Nucleus accumbens (tissue), 56 donors: Measurements from ENCODE around the gene PRKAG2.
"Not testable (repeated sequence)": the region's sequence is repeated elsewhere in the genome, so short reads cannot be mapped to it uniquely, and the experiment has no call there.

Experiments used
- DNase-seq, 56 donors: peaks; one replicate each; lab custom pipeline; 2025; lab: John Stamatoyannopoulos, UW

PRKAG2 gene

DNA sequence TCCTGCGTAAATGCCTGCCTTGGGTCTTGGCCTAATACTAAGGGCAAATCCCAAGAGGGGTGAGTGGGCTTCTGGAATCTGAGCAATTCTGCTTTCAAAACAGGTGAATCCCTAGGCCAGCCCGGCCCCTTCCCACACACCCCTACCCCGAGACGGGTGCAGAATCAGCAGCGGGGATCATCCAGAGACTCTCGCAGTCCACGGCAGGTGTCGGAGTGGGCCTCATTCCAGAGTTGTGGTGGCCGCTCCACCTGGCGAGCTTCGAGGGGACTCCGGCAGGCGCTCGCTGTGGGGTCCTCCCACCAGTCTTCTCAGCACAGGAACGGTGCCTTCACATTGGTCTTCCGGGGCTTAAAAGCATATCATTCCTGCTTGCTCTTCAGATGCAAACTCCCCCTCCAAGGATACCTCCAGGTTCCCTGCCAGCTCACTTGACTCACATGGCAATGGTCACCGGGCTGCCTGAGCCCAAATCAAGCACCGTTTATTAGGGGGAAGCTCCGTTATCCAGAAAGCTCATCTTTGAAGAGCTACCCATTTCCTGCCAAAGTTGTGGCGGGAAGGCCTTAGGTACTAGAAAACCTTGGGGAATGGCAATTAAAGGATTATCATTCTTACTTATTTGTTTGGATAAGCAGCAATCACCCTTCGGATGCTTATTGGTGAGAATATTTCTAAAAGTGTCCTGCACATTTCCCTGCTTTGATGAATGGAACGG lies 67.6 kb downstream of the PRKAG2 start:
- DNase-seq: no peak

DNA sequence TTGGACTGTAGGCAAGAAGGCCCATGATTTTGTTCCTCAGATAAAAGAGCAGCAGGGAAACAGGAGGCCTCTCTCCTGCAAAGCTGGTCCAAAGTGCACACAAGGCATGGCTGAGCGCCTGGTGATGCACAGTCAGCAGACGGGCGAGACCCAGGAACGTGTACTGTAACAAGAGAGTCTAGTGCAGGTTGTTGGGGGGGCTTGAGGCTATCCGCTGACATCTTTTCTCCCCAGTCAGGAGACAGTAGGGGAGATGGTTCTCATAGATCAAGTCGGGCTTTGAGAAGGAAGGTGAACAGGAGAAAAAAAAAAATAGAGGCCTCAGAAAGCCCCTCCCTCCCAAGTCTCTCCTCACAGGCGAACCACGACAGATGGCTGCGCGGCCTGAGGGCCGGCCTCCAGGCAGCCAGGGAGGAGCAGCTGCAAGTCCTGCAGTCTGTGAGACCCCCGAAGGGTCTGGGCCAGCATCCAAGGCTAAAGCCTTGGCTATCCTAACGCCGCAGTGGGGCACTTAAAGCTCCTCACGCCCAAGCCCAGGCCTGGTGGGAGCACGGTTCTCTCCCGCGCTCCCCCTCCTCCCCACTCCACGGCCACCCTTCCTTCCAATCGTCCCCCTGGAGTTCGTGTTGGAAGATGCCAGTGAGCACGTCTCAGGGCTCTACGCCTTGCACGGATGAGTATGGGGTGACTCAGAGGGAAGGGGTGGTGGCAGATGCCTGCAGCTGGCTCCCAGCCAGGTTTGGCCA lies 68.3 kb downstream of the PRKAG2 start:
- DNase-seq: peak in 1 of 56 donors; percentile 16

DNA sequence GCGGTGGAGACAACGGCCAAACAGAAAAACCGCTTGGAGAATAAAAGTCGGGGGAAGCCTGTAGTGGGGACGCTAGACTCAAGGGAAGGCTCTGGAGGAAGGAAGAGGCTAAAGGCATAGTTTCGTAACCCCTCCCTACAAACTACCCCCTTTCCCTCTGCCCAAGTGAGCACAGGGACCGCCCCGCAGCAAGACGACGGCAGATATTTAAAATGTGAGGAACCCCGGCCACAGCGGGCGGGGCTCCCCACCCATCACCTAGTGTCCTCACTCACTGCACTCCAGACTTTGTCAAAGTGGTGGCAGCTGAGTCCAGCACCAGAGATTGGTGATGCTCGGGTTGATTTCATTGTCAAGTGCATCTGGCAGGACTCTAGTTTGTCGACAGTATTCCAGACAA lies 69.1 kb downstream of the PRKAG2 start:
- DNase-seq: no peak

DNA sequence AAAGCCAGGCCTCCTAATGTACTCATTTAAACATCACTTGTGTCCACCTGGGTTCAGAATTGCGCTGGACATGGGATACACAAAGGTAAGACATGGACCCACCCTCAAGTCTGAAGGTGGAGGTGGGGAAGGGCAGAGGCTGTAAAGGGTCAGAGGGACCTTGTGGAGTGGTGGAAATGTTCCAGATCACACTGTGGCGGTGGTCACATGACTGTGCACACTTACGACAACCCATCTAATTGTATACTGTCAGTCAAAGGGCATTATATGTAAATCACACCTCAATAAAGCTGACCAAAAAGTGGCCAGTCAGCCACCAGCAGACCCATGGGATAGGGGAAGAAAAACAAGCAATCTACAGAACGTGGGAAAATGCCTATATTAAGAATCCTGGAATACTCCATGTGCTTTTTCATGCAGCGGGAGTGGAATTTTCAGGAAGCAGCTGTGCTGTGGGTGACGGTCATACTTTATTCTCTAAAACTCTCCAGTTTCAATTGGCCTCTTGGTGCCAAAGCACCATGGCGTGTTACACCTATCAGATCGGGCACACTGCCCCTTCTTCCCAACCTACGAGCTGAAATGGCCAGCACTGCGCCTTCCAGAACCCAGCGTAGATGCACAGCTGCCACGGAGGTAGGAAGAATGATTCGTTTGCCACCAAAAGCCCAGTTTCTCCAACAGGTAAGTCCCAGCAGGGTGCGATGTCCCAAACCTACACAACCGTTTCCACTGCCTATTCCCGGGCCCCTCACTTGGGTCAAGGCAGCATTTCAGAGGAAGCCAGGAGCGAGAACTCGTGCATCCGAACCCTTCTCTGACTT lies 69.8 kb downstream of the PRKAG2 start:
- DNase-seq: no peak

DNA sequence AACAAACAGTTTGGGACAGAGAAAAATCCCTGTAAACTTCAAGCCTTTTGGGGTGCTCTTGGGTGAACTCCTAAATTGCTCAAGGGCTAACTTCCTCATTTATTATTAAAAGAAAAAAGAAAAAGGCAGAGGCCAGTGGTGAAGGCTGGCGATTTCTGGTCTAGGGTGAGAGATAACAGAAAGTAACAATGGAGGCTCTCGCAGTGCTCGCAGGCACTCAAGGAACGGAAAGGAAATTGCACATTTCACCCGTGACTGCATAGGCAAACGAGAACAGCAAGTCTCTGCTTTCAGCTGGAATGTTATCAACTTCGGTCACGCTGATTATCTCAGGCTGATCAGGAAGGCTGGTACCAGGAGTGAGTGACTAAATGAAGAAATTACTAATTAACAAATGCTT lies 70.7 kb downstream of the PRKAG2 start:
- no peak for DNase-seq

DNA sequence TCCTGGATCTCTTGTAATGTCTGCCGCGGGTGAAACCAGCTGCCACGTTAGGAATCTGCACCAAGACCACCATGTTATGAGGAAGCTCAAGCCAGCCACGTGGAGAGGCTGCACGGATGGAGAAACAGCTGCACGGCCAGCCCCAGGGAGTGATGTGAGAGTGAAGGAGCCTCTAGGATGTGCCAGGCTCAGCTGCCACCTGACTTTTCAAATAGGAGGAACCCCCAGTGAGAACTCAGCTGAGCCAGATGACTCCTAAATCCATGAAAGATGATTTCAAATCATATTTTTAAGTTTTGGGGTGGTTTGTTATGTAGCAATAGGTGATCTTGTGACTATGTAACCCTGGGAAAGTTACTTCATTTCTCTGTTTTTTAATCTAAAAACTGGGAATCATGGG lies 71.7 kb downstream of the PRKAG2 start:
- DNase-seq: no peak

DNA sequence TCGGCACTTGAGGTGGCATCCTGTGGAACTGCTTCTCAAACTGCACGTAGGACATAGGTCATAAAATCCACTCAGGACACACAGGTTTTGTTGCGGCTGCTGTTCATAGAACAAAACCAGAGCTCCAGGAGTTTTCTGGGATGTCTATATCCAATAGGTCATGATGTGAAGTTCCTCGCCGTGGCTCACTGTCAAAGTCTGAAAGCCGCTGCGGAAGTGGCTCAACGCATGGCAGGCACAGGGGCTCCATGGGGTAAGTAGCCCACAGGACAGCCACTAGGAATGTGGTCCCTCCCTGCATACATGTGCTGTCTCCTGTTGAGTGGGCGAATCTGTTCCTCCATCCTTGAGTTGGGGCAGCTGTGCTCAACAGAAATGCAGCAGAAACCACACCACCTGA lies 72.2 kb downstream of the PRKAG2 start:
- no peak for DNase-seq

DNA sequence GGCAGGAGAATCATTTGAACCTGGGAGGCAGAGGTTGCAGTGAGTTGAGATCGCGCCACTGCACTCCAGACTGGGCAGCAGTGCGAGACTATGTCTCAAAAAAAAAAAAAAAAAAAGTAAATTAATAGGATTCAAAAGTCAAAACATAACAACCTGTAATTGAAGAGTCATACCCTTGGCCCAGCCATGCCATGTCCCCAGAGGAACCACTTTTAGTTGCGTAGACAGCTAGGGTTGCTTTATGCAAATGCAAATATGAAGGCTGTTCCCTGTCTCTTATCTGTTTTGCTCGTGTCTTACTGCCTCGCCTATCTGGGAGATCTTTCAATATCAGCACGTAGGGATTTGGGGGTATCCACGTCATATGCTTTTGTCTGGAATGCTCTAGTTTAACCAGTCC lies 73.1 kb downstream of the PRKAG2 start:
- no peak for DNase-seq

DNA sequence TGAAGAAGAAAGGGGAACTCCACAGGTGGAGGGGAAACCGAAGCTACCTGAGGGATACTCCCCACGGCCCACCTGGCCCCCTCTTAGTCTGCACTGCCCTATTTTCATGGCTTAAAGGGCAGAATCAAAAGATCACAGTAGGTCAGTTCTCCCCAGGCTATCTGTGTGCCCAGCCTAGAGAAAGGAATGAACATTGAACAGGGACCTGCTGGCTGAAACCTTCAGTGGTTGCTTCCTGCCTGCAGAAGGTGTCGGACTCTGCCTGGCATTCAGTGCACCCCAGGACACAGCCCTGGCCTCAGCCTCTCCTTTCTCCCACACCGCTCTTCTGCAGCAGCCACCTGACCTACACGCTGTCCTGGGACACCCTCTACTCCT lies 74.5 kb downstream of the PRKAG2 start:
- no peak for DNase-seq

DNA sequence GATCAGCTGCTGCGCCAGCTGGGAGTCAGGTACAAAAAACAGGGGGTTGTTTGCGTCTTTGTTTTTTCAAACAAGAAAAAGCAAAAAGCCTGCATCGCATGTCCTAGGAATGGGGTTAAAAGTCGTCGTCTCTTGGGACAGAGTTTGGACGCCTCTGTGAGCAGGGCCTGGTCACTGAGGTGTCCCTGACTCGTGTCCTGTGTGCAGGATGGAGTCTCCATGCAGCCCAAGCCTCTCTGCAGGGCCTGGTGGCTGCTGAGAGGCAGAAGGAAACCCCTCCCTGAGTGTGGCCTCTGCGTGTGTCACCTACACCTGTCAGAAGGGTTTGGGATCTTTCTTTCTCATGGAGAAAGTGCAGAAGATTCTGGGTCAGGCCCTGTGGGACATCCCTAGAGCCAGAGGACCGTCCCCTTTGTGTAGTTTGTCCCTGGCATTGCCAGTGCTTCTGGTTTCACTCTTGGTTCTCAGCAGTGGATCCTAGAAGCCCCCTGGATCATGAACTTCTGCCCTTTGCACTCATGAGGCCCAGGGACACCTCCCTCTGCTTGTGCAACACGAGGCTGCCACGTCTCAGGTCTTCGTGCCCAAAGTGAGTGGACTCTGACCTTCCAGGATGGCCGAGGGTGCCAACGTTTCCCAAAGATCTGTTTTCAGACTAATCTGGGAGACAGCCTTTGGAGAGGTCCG lies 75.0 kb downstream of the PRKAG2 start:
- DNase-seq: no peak

DNA sequence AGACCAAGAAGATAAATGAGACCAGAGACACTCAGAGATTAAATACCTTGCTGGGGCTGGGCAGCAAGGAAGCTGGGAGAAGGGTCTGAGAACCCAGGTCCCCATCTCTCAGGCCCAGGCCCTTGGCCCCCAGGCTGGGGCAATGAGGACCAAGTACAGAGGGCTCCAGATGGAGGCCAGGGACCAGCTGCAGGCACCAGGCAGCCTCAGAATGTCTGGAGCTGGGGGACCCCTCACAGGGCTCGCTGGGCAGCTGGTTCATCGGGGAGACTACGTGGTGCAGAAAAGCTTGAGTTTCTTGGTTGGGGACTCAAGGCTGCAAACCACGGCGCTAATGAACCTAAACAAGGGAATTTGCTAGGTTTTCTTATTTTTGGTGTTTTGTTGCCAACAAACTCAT lies 75.6 kb downstream of the PRKAG2 start:
- DNase-seq: no peak

DNA sequence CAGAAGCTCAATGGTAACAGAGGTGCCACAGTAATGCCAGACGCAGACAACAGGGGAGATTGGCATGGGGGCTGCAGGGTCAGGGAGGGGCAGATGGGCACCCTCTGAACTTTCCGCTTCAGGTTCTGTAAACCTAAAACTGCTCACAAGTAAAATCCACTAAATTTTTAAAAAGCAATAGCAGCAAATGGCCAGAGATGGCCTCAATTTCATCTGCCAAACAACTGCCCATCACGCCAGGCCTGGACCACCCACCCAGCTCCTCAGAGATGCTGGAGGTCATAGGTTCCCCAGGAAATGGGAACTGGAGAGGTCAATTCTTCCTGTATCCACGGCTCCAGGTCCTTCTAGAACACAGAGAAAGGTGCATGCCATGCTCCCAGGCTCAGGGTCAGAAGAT lies 76.1 kb downstream of the PRKAG2 start:
- no peak for DNase-seq

DNA sequence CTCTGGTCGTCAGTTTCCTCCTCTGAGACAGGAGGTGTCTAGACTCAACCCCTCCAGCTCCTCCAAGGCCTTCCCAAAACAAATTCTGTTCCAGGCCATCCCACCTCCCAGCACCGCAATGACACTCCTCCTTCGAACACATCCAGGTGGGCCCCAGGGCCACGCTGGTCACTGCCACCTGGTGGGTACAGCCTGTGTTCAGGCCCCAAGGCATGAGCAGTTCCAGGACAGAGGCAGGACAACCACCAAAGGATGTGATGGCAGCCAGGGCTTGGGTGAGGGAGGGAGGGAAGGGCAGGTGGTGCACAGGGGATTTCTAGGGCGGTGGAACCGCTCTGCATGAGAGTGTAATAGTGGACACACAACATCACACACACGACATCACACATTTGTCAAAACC lies 76.5 kb downstream of the PRKAG2 start:
- DNase-seq: no peak

DNA sequence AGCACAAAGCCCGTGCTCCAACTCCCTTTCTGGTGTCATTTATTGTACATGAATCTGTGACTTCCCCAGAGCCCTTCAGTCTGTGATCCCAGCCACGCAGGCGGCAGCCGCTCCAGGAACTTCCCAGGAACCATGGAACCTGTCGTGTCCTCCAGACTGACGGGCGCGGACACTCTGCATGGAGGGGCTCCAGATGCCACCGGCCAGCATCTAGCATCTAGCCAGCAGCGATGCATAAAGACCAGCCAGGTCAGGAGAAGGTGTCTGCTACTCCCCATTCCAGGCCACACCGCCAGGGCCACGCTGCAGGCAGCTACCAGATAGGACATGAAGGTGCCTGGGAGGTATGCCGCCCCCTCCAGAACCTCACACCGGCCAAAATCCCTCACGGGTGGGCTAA lies 77.4 kb downstream of the PRKAG2 start:
- DNase-seq: no peak

DNA sequence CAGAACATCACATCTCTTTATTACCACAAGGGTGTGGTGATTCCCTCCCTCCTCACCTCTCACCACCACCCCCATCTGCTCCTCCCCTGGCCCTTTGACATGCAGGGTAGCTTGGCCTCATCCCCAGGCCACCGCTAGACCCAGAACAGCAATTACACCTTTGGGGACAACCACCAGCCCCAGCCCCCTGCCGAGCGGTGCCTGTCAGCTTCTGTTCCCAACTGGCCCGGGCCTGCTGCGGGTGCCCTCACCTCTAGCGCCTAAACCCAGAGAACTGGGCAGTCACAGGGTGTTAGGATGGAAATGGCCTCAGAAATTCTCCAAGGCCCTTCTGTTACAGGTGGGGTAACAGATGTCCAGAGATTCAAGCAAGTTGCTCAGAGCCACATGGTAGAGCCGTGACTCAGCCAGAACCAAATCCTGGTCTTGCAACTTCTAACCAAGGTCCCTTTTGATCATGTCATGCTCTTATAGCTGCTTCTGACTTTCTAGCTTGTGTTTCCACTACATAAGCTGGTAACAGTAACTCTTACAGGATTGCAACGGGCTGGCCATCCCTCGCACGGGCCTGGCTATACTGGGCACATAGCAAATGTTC lies 78.0 kb downstream of the PRKAG2 start:
- no peak for DNase-seq

DNA sequence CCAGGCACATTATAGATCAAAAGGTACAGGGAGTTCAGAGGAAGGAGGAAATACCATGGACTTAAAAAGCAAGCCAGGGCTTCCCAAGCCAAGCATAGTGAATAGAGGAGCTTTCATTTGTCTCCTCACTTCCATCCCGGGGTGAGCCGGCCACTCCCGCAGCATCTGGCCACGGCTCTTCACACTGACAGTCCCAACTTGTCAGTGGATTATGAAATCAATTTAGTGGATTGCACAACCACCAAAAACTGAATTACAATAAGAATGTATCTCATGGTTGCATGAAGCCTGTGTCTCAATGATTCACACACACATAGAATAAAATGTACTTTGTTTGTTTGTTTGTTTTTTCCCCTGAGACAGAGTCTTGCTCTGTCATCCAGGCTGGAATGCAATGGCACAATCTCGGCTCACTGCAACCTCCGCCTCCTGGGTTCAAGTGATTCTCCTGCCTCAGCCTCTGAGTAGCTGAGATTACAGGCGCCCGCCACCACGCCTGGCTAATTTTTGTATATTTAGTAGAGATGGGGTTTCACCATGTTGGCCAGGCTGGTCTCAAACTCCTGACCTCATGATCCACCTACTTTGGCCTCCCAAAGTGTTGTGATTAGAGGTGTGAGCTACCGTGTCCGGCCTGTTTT lies 79.1 kb downstream of the PRKAG2 start:
- not testable (repeated sequence) for DNase-seq

DNA sequence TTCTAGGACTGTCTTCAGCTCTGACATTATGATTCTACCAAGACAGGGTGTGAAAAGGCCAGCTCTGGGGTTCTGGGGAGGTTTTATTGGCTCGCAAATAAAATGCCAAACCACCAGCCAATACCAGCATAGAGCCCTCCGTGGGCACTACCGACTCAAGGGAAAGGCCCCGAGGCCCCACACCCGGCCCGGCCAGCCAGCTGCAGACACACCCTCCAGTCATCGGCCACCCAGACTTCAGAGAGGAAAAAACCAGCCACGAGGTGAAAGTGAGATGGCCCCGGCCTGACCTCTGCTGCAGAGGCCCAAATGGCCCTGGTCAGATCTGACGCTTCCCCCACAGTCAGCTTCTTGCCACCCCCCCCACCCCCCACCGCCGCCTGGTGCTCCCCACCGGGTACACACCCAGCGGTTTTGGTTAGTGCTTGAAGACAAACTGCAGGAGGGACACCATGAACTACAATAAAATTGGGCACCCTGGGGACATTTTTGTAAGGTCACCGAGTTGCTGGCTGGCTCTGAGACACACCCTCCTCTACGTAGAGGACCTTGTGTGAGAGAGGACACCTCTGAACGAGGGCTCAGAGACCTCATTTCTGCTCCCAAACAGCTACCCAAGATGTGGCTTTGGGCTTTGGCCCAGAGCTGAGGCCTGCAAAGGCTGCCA lies 79.9 kb downstream of the PRKAG2 start:
- no peak for DNase-seq

DNA sequence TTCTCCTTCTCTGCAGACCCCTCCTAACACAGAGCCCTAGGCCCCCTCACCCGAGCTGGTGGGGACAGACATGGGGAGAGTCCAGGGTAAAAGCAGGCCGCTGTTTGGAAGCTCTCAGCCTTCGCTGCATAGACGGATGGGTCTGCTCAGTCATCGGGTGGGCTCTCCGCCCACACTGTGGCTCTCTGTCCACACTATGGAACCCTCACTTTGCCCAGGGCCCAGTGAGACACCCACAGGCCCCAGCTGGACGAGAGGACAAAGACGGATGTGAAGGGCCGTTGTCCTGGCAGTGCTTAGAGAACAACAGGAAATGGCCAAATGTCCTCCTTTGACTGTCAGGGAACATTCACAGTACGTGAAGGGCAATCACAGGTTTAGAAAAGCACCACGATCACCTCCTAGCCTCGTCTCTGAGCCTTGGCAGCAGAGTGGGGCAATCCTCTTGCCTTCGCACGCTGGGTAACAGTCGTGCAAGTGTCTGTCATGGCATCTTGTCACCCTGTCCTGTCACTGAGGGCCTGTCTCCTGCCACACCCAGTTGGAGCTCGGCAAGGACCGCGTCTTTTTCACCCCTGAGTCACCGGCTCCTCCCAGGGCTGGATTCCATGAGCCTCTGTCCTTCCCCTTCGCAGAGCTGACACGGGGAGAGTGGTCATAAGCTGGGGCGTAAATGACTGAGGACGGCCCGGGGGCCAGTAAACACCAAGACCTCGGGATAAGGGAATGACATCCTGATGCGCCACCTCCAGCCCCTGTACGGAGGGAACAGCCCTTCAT lies 80.6 kb downstream of the PRKAG2 start:
- DNase-seq: no peak
